Islet precursor cell (in vitro differentiated cells): ENCODE measurements around the gene TM4SF20.
A peak's percentile ranks its signal among the peaks of the same experiment; 100 is the strongest.

Experiments used
- DNase-seq: peaks from one replicate; pipeline ENCODE4 v3.0.0-alpha.2; 2018

TM4SF20 gene, protein sequence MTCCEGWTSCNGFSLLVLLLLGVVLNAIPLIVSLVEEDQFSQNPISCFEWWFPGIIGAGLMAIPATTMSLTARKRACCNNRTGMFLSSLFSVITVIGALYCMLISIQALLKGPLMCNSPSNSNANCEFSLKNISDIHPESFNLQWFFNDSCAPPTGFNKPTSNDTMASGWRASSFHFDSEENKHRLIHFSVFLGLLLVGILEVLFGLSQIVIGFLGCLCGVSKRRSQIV

DNA sequence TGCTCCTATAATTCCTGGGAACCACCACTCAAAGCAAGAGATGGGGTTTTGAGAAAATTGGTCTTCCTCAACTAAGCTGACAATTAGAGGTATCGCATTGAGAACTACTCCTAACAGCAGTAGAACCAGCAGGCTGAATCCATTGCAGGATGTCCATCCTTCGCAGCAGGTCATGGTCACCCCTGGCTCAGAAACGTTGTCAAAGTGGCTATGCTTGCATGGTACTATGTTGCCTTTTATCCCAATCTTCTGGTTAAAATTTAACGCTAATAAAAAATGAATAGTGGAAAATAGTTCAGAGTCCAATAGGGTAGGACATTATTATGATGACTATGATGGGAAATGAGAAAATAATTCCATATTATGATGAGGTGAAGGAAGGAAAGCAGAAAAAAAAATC, at the start of gene TM4SF20:
Gene TM4SF20, minus strand, starts transcription at position 212 of the 400 bp plus-strand sequence. Its CDS starts 38 bp downstream, at position 174.
- no peak for DNase-seq

DNA sequence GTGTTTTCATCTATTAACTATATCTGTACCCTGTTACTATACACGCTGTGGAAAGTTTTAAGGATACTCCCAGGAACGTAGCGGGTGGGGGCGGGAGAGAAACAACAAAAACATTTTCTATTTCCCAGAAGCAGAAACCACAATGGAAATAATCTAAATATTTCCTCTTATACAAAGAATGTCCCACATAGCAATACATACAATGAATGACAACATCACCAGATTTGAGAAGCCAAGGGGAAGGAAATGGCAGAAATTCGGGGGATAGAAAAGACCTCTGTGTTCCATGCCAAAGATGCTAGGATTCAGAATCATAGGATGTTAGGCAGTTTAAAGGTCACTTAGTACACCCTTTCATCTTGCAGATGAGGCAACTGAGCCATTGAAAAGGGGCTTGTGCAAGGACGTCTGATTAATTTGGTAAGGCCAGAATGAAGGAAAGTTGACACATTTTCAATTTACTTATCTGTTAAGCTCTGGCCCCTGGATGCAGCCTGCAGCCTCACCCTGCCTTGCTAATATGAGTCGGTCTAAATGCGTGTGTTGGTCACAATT, 49.7 kb upstream of the TM4SF20 start:
- DNase-seq, result no peak

DNA sequence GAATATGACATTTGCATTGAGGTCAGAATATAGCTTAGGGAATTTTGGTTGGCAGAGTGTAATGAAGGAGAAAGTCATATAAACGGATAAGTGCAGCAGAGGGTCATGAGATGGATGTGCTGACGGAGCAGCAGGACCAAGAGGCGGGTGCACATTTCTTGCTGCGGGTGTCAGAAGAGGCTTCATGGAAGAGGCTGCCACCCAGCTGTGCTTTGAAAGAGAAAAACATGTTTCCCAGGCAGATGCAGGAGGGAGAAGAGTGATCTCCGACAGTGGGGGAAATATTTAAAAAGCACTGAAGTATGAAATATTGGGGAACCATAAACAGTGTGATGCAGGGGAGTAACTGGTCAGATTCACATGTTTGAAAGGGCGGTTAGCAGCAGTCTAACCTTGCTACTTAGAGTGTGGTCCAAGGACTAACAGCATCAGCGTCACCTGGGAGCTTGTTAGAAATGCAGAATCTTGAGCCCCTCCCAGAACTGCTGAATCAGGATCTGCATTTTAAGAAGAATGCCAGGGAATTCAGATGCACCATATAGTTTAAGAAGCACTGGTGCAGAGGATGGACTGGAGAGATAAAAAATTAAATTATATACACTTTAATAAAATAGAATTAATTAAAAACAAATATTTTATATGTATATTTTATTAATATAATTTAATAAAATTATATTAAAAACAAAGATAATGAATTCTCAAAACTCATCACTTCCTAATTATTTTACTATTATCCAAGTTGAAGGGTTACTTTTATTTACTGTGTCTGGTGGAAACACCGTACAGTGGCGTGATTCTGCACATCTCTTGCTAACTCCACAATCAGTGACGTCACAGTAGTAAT, 44.8 kb upstream of the TM4SF20 start:
- DNase-seq, result no peak

DNA sequence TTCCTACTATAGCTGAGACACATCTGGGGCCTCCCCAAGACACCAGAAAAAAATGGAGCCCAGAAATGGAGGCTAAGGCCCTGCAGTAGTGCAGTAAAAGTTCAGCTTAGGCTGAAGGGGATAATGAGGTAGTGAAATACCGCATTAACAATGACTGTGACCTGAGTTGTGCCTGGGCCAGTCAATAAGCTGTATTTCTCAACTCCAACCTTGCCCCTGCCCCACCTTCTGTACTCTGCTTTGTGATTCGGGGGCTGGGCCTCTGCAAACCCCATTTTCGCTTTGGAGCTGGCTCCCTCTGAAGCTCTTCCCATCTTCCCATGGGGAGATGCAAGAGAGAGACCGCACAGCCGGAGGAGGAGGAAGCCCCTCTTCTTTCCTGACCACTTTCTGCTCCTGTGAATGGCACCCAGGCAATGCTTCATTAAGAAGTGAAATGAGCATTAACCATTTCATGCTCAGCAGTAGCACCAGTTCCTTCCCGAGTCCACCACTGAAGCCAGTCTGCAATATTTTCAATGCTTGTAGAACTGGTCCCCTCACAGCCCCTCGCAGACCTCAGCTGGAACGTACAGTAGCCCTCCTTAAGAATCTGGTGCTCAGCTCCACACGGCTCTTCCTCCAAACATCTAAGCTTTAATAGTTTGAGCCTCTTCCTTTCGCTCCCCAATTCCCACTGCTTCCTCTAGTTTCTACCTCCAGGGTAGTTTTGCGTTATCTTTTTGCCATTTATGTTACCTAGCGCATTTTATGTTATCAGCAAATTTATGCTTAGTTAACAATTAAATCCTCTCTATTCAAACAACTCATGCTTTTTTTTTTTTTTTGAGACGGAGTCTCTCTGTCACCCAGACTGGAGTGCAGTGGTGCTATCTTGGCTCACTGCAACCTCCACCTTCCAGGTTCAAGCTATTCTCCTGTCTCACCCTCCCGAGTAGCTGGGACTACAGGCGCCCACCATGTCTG, 41.3 kb upstream of the TM4SF20 start:
- no peak for DNase-seq

DNA sequence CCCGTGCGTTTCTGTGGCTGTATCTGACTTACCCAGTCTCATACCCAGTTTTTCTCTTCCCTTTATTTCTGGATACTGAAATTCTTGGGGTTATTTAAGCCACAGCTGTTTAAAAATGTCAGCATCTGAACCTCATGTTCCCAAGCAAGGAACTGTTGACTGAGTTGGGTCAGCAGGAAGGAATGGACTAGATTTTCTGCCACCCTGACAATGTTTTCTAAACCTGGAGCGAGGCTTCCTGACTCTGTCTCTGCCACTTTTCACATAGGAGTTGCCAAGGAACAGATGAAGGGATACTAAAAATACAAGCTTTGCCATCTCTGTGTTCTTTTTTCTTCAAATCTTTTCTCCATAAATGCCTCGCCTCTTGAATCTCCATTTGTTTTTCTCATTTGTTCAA, 37.6 kb upstream of the TM4SF20 start:
- DNase-seq, result no peak

DNA sequence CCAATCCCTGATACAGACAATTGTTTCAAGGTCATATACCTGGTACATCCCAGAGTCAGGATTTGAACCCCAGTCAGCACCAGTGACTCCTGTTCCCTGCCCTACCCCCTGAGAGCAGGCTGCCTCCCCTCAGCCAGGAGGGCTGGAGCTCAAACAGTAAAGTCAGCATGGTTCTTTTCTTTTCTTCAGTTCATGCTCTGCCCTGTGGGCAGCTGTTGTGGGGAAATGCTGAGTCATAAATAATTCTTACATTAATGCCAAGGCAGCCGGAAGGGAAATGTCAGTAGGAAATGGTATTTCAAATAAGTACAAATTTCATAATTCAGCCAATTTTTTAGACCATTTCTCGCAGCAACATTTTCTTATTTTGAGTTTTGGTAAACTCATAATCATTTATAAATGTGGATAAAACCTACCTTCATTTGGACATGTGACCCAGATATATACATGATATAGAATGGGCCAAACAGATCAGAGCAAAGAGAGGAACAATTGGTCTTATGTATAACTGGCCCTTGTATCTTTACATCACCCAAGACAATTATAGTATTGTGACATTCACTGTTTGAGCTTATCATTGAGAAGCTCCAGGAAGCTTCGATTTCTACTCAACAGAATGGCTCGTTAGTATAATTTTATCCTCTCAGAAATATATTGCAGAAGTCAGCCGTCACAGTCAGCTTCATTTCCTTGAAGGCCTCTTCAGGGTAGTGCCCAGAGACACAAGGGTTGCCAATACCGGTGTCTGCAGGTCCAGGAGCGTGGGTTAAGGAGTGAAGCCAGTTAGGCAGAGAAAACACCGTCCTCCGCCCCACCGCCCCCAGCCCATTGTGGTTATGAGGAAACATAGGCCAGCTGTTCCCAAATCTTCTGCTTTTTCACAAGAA, 36.7 kb upstream of the TM4SF20 start:
- no peak for DNase-seq

DNA sequence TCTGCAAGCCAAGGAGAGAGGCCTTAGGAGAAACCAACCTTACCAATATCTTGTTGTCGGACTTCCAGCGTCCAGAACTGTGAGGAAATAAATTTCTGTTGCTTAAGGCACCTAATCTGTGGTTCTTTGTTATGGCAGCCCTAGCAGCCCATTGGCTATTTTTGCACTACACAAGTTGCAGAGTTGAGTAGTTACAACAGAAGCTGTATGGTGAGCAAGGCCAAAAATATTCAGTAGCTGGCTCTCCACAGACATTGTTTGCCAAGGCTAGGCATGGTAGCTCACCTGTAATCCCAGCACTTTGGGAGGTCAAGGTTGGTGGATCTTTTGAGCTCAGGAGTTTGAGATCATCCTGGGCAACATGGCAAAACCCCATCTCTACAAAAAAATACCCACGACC, 35.7 kb upstream of the TM4SF20 start:
- DNase-seq, result no peak

DNA sequence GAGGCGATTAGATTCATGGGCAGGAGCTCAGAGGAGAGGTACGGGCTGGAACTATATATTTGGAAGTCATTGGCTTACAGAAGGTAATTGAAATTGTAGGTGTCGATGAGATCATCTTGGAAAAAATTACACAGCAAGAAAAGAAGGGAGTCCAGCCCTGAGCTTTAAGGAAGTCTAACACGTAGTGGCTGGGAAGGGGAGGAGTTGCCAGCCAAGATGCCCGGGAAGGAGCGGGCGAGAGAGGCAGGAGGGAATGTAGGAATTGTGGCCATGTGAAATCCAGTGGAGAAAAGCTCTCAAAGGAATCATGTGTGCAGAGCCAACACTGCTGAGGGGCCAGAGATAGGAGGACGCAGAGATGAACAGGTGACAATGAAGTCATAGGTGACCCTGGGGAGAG, 34.3 kb upstream of the TM4SF20 start:
- no peak for DNase-seq

DNA sequence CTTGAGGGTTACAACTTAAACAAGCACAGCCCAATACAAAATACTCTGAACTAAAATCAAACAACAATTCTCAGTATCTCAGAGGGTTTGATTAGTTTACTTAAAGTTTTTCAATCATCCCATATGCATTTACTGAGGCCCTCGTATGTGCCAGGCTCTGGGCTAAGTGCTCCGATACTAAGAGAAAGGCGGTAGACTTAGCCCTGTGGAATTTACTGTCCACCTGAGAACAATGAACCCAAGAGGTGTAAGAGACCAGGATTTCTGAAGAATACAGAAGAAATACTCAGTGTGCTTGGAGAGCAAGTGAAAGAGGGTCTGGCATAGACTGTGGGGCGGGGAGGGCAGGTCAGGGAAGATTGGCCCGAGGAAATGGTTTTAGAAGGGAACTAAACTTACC, 33.8 kb upstream of the TM4SF20 start:
- DNase-seq, result no peak

DNA sequence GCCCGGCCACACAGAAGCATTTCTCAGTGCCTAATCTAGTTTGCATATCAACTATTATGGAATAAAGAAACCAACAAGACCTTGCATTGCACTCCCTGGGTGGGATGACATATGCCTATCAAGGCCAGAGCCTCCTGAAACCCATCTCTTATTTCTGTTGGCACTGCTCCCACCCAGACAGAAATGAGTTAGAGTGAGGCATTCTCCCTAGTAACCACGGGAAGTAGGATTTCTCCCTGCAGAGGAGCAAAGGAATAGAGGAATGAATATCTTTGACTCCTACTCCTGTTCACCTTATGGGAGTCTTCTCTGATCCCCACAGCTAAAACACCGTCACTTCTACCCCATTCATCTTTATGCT, 32.9 kb upstream of the TM4SF20 start:
- DNase-seq, result no peak

DNA sequence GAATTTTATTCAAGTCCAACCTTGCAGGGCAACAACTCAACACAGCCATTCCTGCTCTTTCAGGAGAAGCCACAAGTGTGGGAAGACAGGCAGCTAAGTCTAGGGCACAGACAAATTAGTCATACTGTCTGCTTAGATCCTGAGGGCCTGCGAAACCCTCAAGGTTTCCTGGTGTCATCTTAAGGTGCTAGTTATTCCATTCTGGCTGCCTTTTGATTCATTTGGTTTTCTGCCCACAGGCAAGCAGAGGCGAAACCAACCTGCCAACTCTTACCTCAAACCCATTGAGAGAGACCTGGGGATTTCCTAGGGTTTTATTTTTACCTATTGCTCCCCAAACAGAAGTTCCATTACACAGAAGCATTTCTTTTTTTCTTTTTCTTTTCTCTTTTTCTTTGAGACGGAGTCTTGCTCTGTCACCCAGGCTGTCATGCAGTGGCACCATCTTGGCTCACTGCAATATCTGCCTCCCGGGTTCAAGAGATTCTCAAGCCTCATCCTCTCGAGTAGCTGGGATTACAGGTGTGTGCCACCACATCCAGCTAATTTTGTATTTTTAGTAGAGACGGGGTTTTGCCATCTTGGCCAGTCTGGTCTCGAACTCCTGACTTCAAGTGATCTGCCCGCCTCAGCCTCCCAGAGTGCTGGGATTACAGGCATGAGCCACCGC, 32.3 kb upstream of the TM4SF20 start:
- DNase-seq, result peak; percentile 70

DNA sequence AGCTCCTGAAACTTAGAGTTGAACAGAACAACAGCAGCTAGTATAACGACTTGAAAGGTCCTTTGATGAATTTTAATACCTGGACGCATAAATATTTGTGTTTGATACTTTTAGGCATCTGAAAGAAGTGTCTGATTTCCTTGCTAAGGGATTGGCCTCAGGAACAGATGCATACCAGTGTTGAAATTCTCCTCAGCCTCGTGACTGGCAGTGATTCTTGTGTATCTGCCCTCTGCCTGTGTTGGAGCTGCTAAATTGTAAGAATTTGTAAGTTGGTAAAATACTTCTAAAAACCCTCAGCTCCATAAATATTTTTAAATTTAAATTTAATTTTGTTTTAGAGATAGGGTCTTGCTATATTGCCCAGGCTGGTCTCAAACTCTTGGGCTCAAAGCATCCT, 31.1 kb upstream of the TM4SF20 start:
- no peak for DNase-seq

DNA sequence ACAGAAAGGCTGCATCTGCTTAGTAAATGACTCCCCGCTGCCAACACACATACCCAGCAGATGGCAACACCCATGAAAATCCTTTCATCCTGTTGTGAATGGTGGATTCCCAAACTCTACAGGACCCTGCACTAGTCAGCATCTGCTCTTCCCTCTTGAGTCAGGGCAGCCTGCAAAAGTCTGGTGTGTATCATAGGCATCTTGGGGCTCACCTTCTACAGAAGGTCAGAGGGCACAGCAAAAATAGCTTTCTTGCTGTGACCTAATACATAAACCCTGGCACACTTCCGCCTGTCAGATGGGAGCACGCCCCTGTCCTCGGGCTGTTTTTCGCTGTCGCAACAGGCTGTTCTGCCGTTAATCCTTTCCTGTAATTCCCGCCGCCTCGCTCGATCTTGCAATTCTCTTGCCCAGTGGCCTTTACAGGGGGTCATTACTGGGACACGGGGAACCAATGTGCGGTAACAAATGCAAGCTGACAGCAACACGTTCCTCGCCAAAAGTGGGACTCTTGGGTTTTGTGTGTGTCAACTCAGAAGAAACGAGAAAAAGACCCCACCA, 28.6 kb upstream of the TM4SF20 start:
- DNase-seq, result no peak

DNA sequence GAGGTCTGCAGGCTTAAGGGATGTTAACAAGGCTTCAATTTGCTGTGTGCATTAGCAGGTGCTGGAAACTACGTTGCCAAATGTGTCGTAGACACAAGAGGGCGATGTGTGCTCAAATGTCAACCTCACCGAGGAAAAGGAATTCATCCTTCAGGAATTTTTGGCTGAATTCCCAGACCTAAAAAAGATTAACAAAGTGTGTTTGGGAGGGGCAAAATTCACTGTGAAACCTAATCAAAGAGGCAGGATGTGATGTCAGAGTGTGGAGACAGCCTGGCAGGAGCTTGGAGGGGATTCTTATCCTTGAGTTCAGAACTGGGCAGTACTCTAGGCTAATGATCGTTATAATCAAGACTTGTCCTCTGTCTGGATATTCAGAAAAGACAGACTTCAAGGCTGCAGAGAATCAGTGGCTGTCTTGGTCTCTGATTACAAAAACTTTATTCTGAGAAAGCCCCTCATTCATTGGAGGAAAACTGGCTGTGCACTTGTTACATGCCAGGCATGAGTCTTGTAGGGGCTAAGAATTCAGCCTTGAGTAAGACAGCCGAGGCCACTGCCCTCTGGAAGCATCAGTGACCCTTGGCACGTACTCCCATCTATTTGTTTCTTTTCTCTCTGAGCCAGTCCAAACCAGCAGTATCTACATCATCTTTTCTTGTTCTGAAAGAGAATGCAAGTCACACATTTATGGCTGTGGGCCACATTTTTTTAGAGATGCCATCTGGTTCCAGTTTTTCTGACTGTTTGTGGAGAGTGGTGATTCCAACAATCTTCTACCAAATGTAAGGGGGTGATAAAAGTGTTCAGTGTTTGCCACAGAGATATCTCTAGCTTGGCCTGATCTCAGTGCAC, 27.3 kb upstream of the TM4SF20 start:
- DNase-seq, result peak; percentile 89

DNA sequence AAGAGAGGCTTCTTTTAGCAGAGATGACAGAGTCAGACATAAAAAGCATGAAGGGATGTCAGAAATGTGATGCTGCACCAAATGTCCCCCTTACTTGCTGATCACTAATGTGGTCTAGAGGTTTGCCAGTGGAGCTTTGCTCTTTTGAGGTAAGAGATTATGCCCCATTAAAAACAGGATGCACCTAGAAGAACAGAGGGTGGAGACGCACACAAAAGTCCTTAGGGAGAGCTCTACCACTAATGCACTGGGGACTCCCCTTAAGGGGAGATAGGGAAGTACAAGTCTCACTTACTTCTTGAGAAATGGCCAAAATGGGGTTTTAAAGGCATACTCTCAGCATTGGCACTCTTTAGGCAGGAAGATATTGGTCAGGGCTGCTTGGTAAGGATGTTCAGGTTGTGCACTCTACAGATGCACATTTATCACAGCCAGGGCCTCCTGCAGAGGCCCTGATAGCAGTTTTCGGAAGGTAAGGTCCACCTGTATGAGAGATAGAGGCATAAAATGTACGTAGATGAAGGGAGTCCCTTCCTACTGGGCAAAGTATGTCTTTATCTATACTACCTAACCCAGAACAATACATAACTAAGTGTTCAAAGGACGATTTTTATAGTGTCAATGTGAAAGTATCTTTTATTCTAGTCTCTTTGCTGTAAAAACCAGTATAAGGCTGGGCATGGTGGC, 25.6 kb upstream of the TM4SF20 start:
- DNase-seq, result no peak

DNA sequence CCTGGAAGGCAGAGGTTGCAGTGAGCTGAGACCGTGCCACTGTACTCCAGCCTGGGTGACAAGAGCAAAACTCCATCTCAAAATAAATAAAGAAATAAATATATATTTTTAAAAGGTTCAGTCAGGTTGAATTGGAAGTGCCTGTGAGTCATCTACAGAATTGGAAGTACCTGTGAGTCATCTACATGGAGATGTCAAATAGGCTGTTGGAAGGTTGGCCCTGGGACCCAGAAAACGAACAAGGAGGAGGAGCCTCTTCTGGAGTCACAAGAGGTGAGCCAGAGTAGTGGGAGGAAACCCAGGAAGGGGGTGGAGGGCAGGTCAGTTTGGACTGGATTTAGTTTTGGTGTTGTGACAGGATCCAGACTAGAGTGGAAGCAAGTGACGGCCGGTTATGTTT, 23.9 kb upstream of the TM4SF20 start:
- no peak for DNase-seq

DNA sequence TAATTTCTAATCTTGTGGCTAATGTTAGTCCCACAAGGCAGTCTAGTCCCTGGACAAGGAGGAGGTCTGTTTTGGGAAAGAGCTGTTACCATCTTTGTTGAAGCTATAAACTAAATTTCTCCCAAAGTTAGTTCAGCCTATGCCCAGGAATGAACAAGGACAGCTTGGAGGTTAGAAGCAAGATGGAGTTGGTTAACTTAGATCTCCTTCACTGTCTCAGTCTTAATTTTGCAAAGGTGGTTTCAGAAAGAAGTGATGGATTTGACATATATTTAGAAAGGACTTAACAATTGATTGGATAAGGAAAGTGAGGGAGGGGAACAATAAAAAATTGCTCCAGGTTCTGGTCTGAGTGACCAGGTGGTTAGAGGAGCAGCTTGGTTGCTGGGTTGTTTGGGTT, 23.2 kb upstream of the TM4SF20 start:
- DNase-seq, result no peak

DNA sequence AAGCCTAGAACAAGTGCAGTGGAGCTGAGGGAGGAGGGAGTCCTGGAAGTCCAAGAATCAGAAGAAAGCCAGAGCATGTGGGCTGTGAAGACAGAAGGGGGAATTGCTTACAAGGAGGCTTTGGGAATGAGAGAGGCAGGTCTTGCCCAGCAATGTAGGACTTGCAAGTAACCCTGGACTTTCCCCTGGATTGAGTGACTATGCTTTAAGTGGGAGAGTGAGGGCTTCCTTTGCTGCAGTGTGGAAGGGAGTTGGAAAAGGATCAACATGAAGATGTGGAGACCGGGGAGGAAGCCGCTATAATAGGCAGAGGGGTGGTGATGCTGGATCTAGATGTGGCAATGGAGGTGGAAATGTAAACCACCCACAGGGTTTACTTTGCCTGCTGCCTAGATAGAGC, 22.4 kb upstream of the TM4SF20 start:
- DNase-seq, result no peak
